ENCODE measurements around the gene SLC24A5.

- no peak for TF ChIP-seq CTCF (conservative IDR thresholded peaks at IDR 0.05 in 1 of 2, IDR thresholded peaks at IDR 0.05 in 1 of 2; ENCODE audit: extremely low read depth in 1 of 2, insufficient read depth in 1 of 2, low read depth in 1 of 2, low read length in 2 of 2)
- TF ChIP-seq EZH2 (IDR thresholded peaks at IDR 0.05; ENCODE audit: borderline replicate concordance, low read length) = no peak
These were observed 34.2 kb upstream of the SLC24A5 start for GRCh38 chr15:48086576-48086975.
